HEK293 (cell line): ENCODE data around the gene CDRT4.

ENCODE experiments used
- CTCF ChIA-PET: fragments of 350-600 bp; formaldehyde crosslinking; extraction: SDS; loops from one replicate; lab custom pipeline; 2021; ENCODE audit warnings: antibody characterized with exemption; lab: Yijun Ruan, JAX
- POLR2A ChIA-PET: fragments of 300-600 bp; formaldehyde crosslinking; extraction: SDS; loops from one replicate; lab custom pipeline; 2020; ENCODE audit warnings: antibody characterized with exemption, inconsistent platforms; lab: Yijun Ruan, JAX
- H3K27ac ChIP-seq: fragments of 200-500 bp; sonication (Bioruptor generic); 2 replicates; pipeline ENCODE4 v1.5.1; 2014; ENCODE audit warnings: low read depth, low read length, control low read depth, inconsistent platforms; ENCODE audit errors: extremely low read depth
- H3K36me3 ChIP-seq, 2 experiments: fragments of 200-500 bp in 1 of 2; sonication (Bioruptor generic) in 1 of 2; 1 replicate in 1 of 2; 2 replicates in 1 of 2; pipeline ENCODE4 v1.5.1; 2014 to 2017; ENCODE audit warnings: inconsistent platforms in 2 of 2, low read length in 2 of 2; ENCODE audit not compliant: control insufficient read depth in 2 of 2, insufficient read depth in 1 of 2
- H3K4me1 ChIP-seq: fragments of 200-500 bp; sonication (Bioruptor generic); 2 replicates; pipeline ENCODE4 v1.5.1; 2014; ENCODE audit warnings: mild to moderate bottlenecking, low read length, inconsistent platforms; ENCODE audit not compliant: control insufficient read depth, insufficient read depth
- H3K4me3 ChIP-seq: 2 replicates; pipeline ENCODE4 v1.5.1; 2011; ENCODE audit warnings: low read depth, mild to moderate bottlenecking, control low read depth, low read length, moderate library complexity
- H3K9me3 ChIP-seq: fragments of 200-500 bp; sonication (Bioruptor generic); 2 replicates; pipeline ENCODE4 v1.5.1; 2014; ENCODE audit warnings: low read depth, low read length, inconsistent platforms; ENCODE audit not compliant: control insufficient read depth, insufficient read depth
- CTCF ChIP-seq: fragments of 450-650 bp; formaldehyde crosslinking; IDR thresholded peaks from 2 replicates; pipeline ENCODE4 v1.5.1; 2016; ENCODE audit warnings: missing biosample characterization, missing genetic modification characterization
- KLF8 ChIP-seq: fragments of 450-650 bp; formaldehyde crosslinking; IDR thresholded peaks from 2 replicates; pipeline ENCODE4 v1.5.1; 2016; ENCODE audit warnings: missing biosample characterization, missing genetic modification characterization
- SP3 ChIP-seq: fragments of 450-650 bp; formaldehyde crosslinking; IDR thresholded peaks from 2 replicates; pipeline ENCODE4 v1.5.1; 2016; ENCODE audit warnings: missing biosample characterization, missing genetic modification characterization
- ZBTB44 ChIP-seq: fragments of 450-650 bp; IDR thresholded peaks from 2 replicates; pipeline ENCODE4 v1.5.1; 2018; ENCODE audit warnings: missing biosample characterization, mild to moderate bottlenecking, missing genetic modification characterization
- ZNF132 ChIP-seq: fragments of 450-650 bp; formaldehyde crosslinking; IDR thresholded peaks from 2 replicates; pipeline ENCODE4 v1.5.1; 2017; ENCODE audit warnings: missing biosample characterization, missing genetic modification characterization, borderline replicate concordance
- ZNF157 ChIP-seq: fragments of 450-650 bp; formaldehyde crosslinking; IDR thresholded peaks from 2 replicates; pipeline ENCODE4 v1.5.1; 2016; ENCODE audit warnings: missing biosample characterization, missing genetic modification characterization
- ZNF184 ChIP-seq: fragments of 450-650 bp; IDR thresholded peaks from 2 replicates; pipeline ENCODE4 v1.5.1; 2018; ENCODE audit warnings: missing biosample characterization, mild to moderate bottlenecking, missing genetic modification characterization
- ZNF211 ChIP-seq: fragments of 450-650 bp; formaldehyde crosslinking; IDR thresholded peaks from 2 replicates; pipeline ENCODE4 v1.5.1; 2016; ENCODE audit warnings: low read depth, missing biosample characterization, missing genetic modification characterization
- ZNF221 ChIP-seq: fragments of 450-650 bp; formaldehyde crosslinking; IDR thresholded peaks from 2 replicates; pipeline ENCODE4 v1.5.1; 2017; ENCODE audit warnings: missing biosample characterization, missing genetic modification characterization, borderline replicate concordance
- ZNF501 ChIP-seq: fragments of 450-650 bp; formaldehyde crosslinking; IDR thresholded peaks from 2 replicates; pipeline ENCODE4 v1.5.1; 2016; ENCODE audit warnings: missing biosample characterization, missing genetic modification characterization
- ZNF518A ChIP-seq: fragments of 450-650 bp; formaldehyde crosslinking; conservative IDR thresholded peaks from 2 replicates; pipeline ENCODE4 v1.5.1; 2016; ENCODE audit warnings: low read depth, missing biosample characterization, missing genetic modification characterization
- ZNF530 ChIP-seq: fragments of 450-650 bp; formaldehyde crosslinking; IDR thresholded peaks from 2 replicates; pipeline ENCODE4 v1.5.1; 2016; ENCODE audit warnings: low read depth, missing biosample characterization, missing genetic modification characterization
- ZNF629 ChIP-seq: fragments of 450-650 bp; formaldehyde crosslinking; IDR thresholded peaks from 2 replicates; pipeline ENCODE4 v1.5.1; 2017; ENCODE audit warnings: missing biosample characterization, missing genetic modification characterization
- ZNF645 ChIP-seq: fragments of 450-650 bp; formaldehyde crosslinking; IDR thresholded peaks from 2 replicates; pipeline ENCODE4; 2016; ENCODE audit warnings: missing biosample characterization, missing genetic modification characterization
- ZNF664 ChIP-seq: fragments of 450-650 bp; formaldehyde crosslinking; IDR thresholded peaks from 2 replicates; pipeline ENCODE4 v1.5.1; 2016; ENCODE audit warnings: missing biosample characterization, missing genetic modification characterization
- ZNF677 ChIP-seq: fragments of 450-650 bp; IDR thresholded peaks from 2 replicates; pipeline ENCODE4 v1.5.0; 2018; ENCODE audit warnings: missing biosample characterization, mild to moderate bottlenecking, missing genetic modification characterization, moderate library complexity
- ZNF747 ChIP-seq: fragments of 450-650 bp; formaldehyde crosslinking; IDR thresholded peaks from 2 replicates; pipeline ENCODE4 v1.5.1; 2016; ENCODE audit warnings: missing biosample characterization, missing genetic modification characterization

CDRT4 gene

GRCh38 chr17:15501282-15501681 is 33.9 kb upstream of the CDRT4 start (continued):
- TF ChIP-seq ZNF677 (tag by site-specific recombination) (no peak), CTCF (tag by site-specific recombination) (no peak), ZNF664 (tag by site-specific recombination) (no peak), SP3 (tag by site-specific recombination) (no peak), KLF8 (no peak), ZNF645 (no peak), ZNF184 (tag by site-specific recombination) (no peak), ZNF132 (tag by site-specific recombination) (no peak), ZNF501 (no peak), ZBTB44 (no peak)

- Histone ChIP-seq H3K9me3 (no peaks in the 10 kb centered on the region), H3K27ac (no peak overlapping the region), H3K4me1 (no peaks in the 10 kb centered on the region), H3K4me3 (no peak overlapping the region), H3K36me3 (peaks cover 0 to 38% of the 10 kb centered on the region in 2 experiments)
- POLR2A ChIA-PET, result no interaction called here
- CTCF ChIA-PET, result interaction anchor here (0.6 kb wide), 1 partner anchor 1247 kb away, joined by 3 read pairs; no protein-coding TSS in a partner anchor
- no peak for TF ChIP-seq ZNF629 (tag by site-specific recombination)
- TF ChIP-seq ZNF221 (tag by site-specific recombination), result no peak
- TF ChIP-seq ZNF518A (tag by site-specific recombination), result no peak
- no peak for TF ChIP-seq ZNF530 (tag by site-specific recombination)
- peak; percentile 83 for TF ChIP-seq ZNF157 (tag by site-specific recombination)
- TF ChIP-seq ZNF132 (tag by site-specific recombination), result no peak
- TF ChIP-seq ZNF747, result no peak
- TF ChIP-seq ZNF211, result no peak
Measured at GRCh38 chr17:15498107-15498506, 30.7 kb upstream of the CDRT4 start.
